ENCODE measurements around the gene PANX1. TPM values are rescaled to one million over a fixed set of nuclear protein-coding genes. Genes with fewer than 3 reads are reported as not detected.
A peak's percentile ranks its signal among the peaks of the same experiment; 100 is the strongest.

The PANX1 gene
- total RNA-seq, 1 experiment from 2014 or later, result 22.9 TPM

DNA sequence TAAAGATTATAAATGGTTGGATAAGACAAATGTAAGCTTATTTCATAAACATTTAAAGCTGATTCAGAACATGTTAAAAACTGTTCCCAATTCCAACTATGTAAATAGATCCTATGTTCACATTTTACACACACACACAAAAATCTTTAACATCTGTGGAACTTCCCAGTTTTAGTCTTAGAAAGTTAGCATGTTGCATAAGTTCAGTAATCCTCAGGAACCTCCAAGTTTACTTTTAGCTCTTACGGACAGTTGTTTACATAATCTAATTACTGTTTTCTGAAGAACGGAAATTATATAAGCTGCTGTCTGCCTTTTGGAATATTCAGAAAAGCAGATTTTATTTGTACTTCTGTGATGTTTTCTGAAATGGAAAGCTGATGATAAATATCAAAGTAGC lies 53.3 kb downstream of the PANX1 start (continued):
- TF ChIP-seq, protein P1, sequence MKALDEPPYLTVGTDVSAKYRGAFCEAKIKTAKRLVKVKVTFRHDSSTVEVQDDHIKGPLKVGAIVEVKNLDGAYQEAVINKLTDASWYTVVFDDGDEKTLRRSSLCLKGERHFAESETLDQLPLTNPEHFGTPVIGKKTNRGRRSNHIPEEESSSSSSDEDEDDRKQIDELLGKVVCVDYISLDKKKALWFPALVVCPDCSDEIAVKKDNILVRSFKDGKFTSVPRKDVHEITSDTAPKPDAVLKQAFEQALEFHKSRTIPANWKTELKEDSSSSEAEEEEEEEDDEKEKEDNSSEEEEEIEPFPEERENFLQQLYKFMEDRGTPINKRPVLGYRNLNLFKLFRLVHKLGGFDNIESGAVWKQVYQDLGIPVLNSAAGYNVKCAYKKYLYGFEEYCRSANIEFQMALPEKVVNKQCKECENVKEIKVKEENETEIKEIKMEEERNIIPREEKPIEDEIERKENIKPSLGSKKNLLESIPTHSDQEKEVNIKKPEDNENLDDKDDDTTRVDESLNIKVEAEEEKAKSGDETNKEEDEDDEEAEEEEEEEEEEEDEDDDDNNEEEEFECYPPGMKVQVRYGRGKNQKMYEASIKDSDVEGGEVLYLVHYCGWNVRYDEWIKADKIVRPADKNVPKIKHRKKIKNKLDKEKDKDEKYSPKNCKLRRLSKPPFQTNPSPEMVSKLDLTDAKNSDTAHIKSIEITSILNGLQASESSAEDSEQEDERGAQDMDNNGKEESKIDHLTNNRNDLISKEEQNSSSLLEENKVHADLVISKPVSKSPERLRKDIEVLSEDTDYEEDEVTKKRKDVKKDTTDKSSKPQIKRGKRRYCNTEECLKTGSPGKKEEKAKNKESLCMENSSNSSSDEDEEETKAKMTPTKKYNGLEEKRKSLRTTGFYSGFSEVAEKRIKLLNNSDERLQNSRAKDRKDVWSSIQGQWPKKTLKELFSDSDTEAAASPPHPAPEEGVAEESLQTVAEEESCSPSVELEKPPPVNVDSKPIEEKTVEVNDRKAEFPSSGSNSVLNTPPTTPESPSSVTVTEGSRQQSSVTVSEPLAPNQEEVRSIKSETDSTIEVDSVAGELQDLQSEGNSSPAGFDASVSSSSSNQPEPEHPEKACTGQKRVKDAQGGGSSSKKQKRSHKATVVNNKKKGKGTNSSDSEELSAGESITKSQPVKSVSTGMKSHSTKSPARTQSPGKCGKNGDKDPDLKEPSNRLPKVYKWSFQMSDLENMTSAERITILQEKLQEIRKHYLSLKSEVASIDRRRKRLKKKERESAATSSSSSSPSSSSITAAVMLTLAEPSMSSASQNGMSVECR (CRISPR knock-in tag; IDR thresholded peaks at IDR 0.05; ENCODE audit: borderline replicate concordance), result no peak

- ChIA-PET POLR2A (no interaction called here), CTCF (interaction anchor here (1.0 to 3.8 kb wide), 18 partner anchors 11 to 322 kb away, joined by 3 to 31 read pairs (median 6); no protein-coding TSS in a partner anchor)
- no peak for TF ChIP-seq ZMAT4 (CRISPR knock-in tag; IDR thresholded peaks at IDR 0.05)
- no peak for TF ChIP-seq ZNF263 (CRISPR knock-in tag; IDR thresholded peaks at IDR 0.05; ENCODE audit: low read depth)
- TF ChIP-seq ERG (CRISPR knock-in tag; IDR thresholded peaks at IDR 0.05), result no peak
- no peak for TF ChIP-seq KAT7 (CRISPR knock-in tag; IDR thresholded peaks at IDR 0.05; ENCODE audit: borderline replicate concordance)
- no peak for TF ChIP-seq HMGA2 (CRISPR knock-in tag; IDR thresholded peaks at IDR 0.05)
- no peak for TF ChIP-seq ZNF317 (CRISPR knock-in tag; IDR thresholded peaks at IDR 0.05; ENCODE audit: borderline replicate concordance, low read depth)
- TF ChIP-seq FOXP1 (CRISPR knock-in tag; IDR thresholded peaks at IDR 0.05; ENCODE audit: borderline replicate concordance), result no peak
- TF ChIP-seq, protein P2, sequence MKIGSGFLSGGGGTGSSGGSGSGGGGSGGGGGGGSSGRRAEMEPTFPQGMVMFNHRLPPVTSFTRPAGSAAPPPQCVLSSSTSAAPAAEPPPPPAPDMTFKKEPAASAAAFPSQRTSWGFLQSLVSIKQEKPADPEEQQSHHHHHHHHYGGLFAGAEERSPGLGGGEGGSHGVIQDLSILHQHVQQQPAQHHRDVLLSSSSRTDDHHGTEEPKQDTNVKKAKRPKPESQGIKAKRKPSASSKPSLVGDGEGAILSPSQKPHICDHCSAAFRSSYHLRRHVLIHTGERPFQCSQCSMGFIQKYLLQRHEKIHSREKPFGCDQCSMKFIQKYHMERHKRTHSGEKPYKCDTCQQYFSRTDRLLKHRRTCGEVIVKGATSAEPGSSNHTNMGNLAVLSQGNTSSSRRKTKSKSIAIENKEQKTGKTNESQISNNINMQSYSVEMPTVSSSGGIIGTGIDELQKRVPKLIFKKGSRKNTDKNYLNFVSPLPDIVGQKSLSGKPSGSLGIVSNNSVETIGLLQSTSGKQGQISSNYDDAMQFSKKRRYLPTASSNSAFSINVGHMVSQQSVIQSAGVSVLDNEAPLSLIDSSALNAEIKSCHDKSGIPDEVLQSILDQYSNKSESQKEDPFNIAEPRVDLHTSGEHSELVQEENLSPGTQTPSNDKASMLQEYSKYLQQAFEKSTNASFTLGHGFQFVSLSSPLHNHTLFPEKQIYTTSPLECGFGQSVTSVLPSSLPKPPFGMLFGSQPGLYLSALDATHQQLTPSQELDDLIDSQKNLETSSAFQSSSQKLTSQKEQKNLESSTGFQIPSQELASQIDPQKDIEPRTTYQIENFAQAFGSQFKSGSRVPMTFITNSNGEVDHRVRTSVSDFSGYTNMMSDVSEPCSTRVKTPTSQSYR (CRISPR knock-in tag; IDR thresholded peaks at IDR 0.05), result no peak
- TF ChIP-seq TEAD4 (CRISPR knock-in tag; IDR thresholded peaks at IDR 0.05), result no peak
- TF ChIP-seq NFE2L1 (CRISPR knock-in tag; IDR thresholded peaks at IDR 0.05), result no peak
- no peak for TF ChIP-seq MXD4 (CRISPR knock-in tag; IDR thresholded peaks at IDR 0.05; ENCODE audit: borderline replicate concordance)
- no peak for TF ChIP-seq MYBL2 (CRISPR knock-in tag; IDR thresholded peaks at IDR 0.05)
- no peaks in the 10 kb centered on the region for H3K9me3 Mint-ChIP-seq
- peaks cover 30% of the 10 kb centered on the region for H3K36me3 Mint-ChIP-seq
- H3K27ac Mint-ChIP-seq, result peak overlapping the region; percentile 60
- peaks cover 19% of the 10 kb centered on the region for H3K4me1 Mint-ChIP-seq
- DNase-seq (ENCODE audit: low spot score) (no peak), ATAC-seq (peak; percentile 18)
- no peaks in the 10 kb centered on the region for H3K27me3 Mint-ChIP-seq (ENCODE audit: low read depth)
- no peak overlapping the region for H3K4me3 Mint-ChIP-seq
Measured at GRCh38 chr11:94183251-94183885, 54.7 kb downstream of the PANX1 start.

DNA sequence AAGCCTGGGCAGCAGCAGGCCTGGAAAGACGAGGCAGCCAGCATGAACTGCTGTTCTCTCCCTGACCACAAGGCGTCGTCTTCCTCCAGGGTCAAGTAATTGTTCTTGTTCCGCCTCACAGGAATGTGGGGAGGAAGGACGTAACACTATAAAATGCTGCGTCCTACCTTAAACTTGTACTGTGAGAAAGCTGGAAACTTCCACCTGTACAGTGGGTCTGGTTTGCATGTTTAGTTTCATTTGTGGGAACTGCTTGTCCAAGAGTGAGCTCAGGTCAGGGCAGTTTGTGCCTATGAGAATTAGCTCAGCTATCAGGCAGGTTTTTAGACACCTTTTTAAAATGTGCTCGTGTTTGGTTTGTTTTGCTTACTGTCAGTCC lies 55.2 kb downstream of the PANX1 start:
- peak; percentile 88 for DNase-seq (ENCODE audit: low spot score)
- peak; percentile 86 for ATAC-seq
- POLR2A ChIA-PET, result no interaction called here
- H3K27me3 Mint-ChIP-seq (ENCODE audit: low read depth), result no peaks in the 10 kb centered on the region
- CTCF ChIA-PET, result interaction anchor here (0.6 to 3.8 kb wide), 18 partner anchors 11 to 321 kb away, joined by 3 to 31 read pairs (median 5); no protein-coding TSS in a partner anchor
- H3K36me3 Mint-ChIP-seq, result peaks cover 30% of the 10 kb centered on the region
- H3K27ac Mint-ChIP-seq, result peak overlapping the region; percentile 60
- TF ChIP-seq CTCF (IDR thresholded peaks at IDR 0.05), result peak; percentile 91
- peak; percentile 79; the same call in 1 of the 2 replicates for TF ChIP-seq TEAD1 (CRISPR knock-in tag; IDR thresholded peaks at IDR 0.05)
- TF ChIP-seq E2F1 (CRISPR knock-in tag; IDR thresholded peaks at IDR 0.05), result no peak
- TF ChIP-seq ETV6 (CRISPR knock-in tag; IDR thresholded peaks at IDR 0.05), result peak; percentile 60; the same call in 1 of the 2 replicates
- no peak for TF ChIP-seq TCF7 (CRISPR knock-in tag; IDR thresholded peaks at IDR 0.05; ENCODE audit: low read depth)
- TF ChIP-seq TEAD4 (CRISPR knock-in tag; IDR thresholded peaks at IDR 0.05), result 0 out of 2 replicates have a peak, but pooled peaks have one; percentile 43
- no peak for TF ChIP-seq CREM (CRISPR knock-in tag; IDR thresholded peaks at IDR 0.05)
- no peak overlapping the region for H3K4me3 Mint-ChIP-seq
- no peaks in the 10 kb centered on the region; the same call in 1 of the 2 replicates for H3K9me3 Mint-ChIP-seq
- peaks cover 19% of the 10 kb centered on the region for H3K4me1 Mint-ChIP-seq

All from WTC11 (cell line).